NCI-H524 treated with DMSO at 0.1 percent for 48 hours (cell line): ENCODE measurements around the gene PARP14.
A peak's percentile ranks its signal among the peaks of the same experiment; 100 is the strongest.
"Not testable (repeated sequence)": the region's sequence is repeated elsewhere in the genome, so short reads cannot be mapped to it uniquely, and the experiment has no call there.

Source experiments
- DNase-seq: peaks from one replicate; lab custom pipeline; 2025; lab: John Stamatoyannopoulos, UW

PARP14 gene

GRCh38 chr3:122679085-122679881 is 1.4 kb upstream of the PARP14 start:
- peak; percentile 67 for DNase-seq

GRCh38 chr3:122679882-122680474 is 661 bp upstream of the PARP14 start:
- DNase-seq, result no peak

- DNase-seq, result no peak
Observed at GRCh38 chr3:122681284-122681973, 790 bp downstream of the PARP14 start.

- no peak for DNase-seq
Observed at GRCh38 chr3:122681974-122682409, 1.4 kb downstream of the PARP14 start.

- not testable (repeated sequence) for DNase-seq
Observed at GRCh38 chr3:122682778-122683411, 2.3 kb downstream of the PARP14 start.

GRCh38 chr3:122687298-122687697 is 6.7 kb downstream of the PARP14 start:
- DNase-seq, result no peak

- no peak for DNase-seq
Observed at GRCh38 chr3:122688996-122689395, 8.4 kb downstream of the PARP14 start.

GRCh38 chr3:122689587-122689986 is 8.9 kb downstream of the PARP14 start:
- no peak for DNase-seq

GRCh38 chr3:122690096-122690495 is 9.5 kb downstream of the PARP14 start:
- DNase-seq, result no peak

GRCh38 chr3:122691195-122691594 is 10.6 kb downstream of the PARP14 start:
- DNase-seq, result no peak

GRCh38 chr3:122692674-122693073 is 12.0 kb downstream of the PARP14 start:
- no peak for DNase-seq

GRCh38 chr3:122694966-122695365 is 14.3 kb downstream of the PARP14 start:
- DNase-seq, result no peak

GRCh38 chr3:122695927-122696561 is 15.4 kb downstream of the PARP14 start:
- DNase-seq, result no peak

GRCh38 chr3:122697952-122698620 is 17.4 kb downstream of the PARP14 start:
- DNase-seq, result no peak

- DNase-seq, result no peak
Observed at GRCh38 chr3:122700193-122700592, 19.6 kb downstream of the PARP14 start.

- DNase-seq, result no peak
Observed at GRCh38 chr3:122705379-122705778, 24.7 kb downstream of the PARP14 start.

GRCh38 chr3:122710616-122711251 is 30.1 kb downstream of the PARP14 start:
- not testable (repeated sequence) for DNase-seq

- DNase-seq, result no peak
Observed at GRCh38 chr3:122714273-122714672, 33.6 kb downstream of the PARP14 start.

GRCh38 chr3:122716667-122717066 is 36.0 kb downstream of the PARP14 start:
- DNase-seq, result no peak

- DNase-seq, result no peak
Observed at GRCh38 chr3:122719273-122719921, 38.8 kb downstream of the PARP14 start.
